DMS114 treated with DMSO at 0.1 percent for 48 hours (cell line): ENCODE measurements around the gene SH3BP5L.

Experiments used
- DNase-seq: peaks from one replicate; lab custom pipeline; 2025; ENCODE audit not compliant: unreplicated experiment; lab: John Stamatoyannopoulos, UW

SH3BP5L gene

GRCh38 chr1:248782416-248783141 is 43.1 kb downstream of the SH3BP5L start:
- DNase-seq, result no peak

- DNase-seq, result no peak
These were observed 46.4 kb downstream of the SH3BP5L start for GRCh38 chr1:248779350-248779749.

DNA sequence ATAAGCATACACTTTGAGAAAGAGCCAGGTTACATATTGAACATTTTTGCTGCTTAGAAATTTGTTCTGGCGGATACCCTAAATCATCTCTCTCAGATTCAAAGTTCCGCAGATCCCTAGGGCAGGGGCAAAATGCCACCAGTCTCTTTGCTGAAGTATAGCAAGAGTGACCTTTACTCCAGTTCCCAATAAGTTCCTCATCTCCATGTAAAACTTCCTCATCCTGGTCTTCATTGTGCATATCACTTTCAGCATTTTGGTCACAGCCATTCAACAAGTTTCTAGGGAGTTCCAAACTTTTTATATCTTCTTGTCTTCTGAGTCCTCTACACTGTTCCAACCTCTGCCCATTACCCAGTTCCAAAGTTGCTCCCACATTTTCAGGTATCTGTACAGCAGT is 46.8 kb downstream of the SH3BP5L start:
- no peak for DNase-seq

GRCh38 chr1:248776991-248777390 is 48.7 kb downstream of the SH3BP5L start:
- DNase-seq, result no peak

GRCh38 chr1:248775441-248775840 is 50.3 kb downstream of the SH3BP5L start:
- DNase-seq, result no peak
